Fibroblast of peridontal ligament (primary cell): ENCODE results near the gene SLC41A3.

ENCODE experiments used
- DNase-seq: peaks from one replicate; pipeline ENCODE4 v3.0.0-alpha.2; 2010; ENCODE audit errors: extremely low read depth

SLC41A3 gene

DNA sequence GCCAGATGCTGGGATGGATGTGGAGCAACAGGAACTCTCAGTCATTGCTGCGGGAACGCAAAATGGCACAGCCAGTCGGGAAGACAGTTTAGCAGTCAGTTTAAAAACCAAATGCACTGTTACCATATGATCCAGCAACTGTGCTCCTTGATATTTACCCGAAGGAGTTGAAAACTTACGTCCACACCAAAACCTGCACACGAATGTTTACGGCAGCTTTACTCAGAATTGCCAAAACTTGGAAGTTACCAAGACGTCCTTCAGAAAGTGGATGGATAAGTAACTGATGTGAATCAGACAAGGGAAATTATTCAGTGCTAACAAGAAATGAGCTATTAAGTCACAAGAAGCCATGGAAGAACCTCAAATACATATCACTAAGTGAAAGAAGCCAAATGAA, 36.1 kb upstream of the SLC41A3 start:
- DNase-seq: no peak

DNA sequence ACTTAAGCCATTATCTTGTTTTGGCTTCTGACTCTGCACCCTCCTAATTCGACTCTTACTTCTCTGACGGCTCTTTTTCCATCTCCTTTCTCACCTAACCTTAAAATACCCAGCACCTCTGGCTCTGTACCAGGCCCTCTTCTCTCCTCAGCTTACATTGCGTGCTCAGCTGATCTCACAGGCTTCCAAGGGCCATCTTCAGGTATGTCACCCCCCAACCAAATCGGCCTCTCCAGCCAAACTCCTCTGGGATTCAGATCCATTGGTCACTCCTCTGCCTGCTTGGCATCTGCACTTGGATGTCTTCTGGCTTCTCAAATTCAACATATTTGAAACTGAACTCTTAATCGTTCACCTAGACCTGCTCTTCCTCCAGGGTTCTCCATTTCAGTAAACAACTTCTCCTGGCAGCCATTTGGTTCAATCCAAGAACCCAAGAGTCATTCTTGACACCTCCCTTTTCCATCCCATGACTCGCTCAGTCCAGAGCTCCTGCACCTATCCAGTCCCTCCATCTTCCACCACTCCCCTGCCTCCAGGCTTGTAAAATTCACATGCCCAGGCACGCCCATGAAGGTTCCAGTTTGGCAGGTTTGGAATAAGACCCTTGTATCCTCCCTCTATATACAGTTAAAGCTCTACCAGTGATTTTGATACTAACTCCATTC, 35.2 kb upstream of the SLC41A3 start:
- no peak for DNase-seq

DNA sequence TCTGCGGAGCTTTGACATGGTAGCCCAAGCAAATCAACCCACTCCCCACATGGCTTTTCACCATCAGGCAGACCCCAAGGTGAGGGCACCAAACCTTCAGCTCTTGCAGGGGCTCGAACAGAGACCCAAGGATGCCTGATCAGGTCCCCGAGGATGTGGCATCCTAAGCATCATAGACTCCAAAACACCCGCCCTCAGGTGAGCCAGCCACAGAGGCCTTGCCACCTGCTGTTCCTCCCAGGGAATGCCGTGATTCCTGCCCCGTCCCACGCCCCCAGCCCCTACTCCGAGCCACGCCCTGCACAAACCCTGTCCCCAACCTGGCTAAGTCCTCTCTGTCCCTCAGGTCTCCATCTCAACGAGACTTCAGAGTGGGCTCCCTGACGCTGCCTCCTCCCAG, 34.7 kb upstream of the SLC41A3 start:
- no peak for DNase-seq

DNA sequence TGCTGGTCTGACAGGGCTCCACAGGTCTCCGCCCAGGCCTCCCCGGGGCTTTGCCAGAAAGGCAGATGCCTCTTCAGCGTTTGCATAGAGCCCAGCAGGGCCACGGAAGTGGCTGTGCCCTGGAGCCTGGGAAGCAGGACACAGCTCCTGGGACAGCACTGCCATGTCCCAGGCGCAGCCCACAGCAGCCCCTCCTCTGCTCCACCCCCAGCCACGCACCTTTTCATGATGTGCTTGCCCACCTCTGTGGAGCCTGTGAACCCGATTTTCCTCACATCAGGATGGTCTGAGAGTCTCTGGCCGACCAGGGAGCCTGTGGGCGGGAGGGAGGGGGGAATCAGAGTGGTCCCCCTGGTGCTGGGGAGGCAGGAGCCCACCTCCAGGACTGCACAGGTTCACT, 33.9 kb upstream of the SLC41A3 start:
- DNase-seq: no peak

DNA sequence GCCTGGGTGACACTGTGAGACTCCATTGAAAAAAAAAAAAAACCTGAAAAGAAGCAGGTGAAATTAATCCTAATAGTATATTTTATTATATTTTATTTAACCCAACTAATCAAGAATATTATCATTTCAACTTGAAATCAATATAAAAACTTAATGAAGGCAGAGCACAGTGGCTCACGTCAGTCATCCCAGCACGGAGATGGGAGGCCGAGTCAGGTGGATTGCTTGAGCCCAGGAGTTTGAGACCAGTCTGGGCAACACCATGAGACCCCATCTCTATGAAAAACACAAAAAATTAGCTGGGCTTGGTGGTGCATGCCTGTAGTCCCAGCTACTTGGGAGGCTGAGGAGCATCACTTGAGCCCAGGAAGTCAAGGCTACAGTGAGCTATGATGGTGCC, 33.3 kb upstream of the SLC41A3 start:
- no peak for DNase-seq

DNA sequence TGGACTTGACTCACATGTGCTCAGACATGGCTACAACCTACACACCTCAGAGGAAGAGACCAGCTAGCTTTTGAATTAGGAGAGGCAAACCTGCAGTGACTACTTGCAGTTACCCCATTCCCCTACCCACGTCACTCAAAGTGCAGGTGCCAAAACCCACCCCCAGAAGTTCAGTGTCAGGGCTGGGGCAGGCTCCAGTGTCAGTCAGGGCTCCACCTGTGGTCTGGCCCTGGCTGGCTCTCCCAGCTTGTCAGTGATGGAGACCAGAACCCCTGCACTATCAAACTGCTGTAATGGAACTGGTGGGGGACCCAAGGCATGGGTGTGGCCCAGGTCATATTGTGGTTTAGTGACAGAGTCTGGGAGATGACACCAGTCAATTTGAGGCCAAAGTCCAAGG, 32.6 kb upstream of the SLC41A3 start:
- DNase-seq: no peak

DNA sequence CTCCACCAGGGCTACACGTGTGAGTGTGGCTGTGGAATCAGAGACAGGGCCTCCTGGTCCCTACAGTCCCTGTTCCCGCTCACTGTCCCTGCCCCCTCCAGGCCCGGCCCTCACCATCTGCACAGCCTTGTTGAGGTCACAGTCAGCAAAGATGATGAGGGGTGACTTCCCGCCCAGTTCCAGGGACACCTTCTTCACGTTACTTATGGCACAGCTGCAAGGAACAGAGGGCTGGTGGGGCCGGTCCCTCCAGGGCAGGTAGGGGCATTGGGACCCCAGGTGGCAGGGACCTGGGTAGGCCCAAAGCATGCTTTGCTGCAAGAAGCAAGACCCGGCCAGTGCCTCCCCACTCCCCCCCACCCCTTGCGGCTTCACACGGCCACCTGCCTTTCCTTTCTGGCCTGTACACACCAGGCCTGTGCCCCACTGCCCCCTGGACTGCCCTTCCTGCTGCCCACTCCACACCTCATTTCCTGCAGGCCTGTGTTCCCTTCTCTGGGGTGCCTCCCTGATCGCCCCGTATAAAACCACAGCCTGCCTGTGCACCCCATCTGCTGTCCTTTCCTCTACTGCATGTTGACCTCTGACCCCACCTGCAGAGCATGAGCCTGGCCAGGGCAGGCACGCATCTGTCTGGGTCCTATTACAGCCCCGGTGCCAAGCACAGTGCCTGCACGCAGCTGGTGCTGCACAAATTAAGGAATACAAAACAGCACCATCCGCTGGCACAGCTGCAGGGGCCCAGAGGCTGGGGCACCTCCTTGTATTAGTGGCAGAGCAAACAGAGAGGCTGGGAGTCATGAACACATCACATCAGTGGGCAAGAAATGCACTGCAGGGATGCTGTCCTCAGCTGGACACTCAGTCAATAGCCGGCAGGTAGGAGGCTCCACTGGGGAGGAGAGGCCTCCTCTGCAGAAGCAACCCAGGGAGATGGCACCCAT, 30.8 kb upstream of the SLC41A3 start:
- no peak for DNase-seq

DNA sequence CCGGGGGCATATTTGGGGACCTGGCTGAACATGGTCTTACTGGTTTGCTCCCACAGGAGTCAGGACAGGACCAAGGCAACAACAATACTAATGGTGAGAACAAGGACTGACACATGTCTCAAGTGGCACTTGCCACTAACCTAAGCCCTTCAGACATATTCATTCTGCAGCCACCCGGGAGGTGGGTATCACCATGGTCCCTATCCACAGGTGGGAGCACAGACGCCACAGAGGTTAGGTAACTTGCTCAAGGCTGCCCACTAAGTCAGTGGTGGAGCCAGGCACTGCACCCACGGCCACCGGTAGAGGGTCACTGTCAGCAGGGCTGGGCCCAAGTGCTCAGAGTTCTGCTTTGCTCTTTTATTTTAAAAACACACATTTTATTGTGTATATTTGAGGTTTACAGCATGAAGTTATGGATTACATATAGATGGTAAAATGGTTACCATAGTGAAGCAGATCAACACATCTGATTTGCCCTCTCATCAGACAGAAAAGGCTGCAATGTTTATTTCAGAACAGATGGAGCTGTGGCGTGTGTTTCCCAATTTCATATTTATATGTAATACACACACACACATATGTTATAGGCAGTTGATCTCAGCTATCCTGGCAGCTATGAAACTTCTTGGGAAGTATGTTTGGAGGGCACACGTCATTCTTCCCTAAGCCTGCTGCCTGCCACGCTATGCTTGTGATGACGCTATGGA, 30.0 kb upstream of the SLC41A3 start:
- no peak for DNase-seq

DNA sequence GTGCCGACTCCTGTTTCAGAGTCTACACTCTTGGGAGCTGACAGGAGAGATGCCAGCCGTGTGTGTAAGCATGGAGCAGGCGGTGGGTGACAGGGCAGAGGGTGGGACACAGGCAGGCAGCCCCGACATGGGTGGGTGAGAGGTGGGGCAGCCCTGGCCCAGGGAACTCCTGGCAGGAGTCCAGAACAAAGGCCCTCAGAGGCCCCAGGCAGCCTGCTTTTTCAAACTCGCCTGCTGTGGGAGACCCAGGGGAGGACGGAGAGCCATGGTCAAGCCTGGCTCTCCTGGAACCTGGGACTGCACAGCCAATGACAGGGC, 29.3 kb upstream of the SLC41A3 start:
- no peak for DNase-seq

DNA sequence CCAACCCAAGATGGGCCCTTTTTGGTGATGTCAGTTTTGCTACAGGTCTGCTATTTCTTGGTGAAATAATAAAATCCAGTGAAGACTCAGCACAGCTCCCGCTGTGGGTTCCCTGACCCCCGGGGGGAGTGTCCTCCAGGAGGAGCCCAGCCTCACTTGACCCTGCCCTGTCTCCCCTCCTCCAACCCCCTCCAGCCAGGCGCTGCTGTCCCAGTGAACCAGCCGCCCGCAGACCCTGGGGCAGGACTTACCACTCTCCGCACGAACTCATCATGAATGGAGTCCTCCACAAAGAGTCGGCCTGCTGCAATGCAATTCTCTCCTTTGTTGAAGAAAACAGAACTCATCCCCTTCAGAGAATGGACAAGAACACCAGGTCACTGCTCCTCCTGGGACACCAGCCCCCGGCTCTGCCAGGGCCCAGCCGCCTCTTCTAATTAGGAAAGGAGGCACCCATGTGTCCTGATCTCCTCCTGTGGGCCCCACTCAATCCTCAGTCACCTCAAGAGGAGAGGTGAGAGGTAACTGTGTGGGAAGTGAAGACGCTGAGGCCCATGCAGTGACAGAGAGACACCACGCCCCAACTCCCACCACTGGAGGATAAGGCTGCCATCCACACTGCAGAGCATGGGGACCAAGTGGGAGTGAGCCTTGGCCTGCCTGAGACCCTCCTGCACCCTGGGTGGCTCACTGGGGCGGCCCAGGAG, 28.8 kb upstream of the SLC41A3 start:
- DNase-seq: no peak

DNA sequence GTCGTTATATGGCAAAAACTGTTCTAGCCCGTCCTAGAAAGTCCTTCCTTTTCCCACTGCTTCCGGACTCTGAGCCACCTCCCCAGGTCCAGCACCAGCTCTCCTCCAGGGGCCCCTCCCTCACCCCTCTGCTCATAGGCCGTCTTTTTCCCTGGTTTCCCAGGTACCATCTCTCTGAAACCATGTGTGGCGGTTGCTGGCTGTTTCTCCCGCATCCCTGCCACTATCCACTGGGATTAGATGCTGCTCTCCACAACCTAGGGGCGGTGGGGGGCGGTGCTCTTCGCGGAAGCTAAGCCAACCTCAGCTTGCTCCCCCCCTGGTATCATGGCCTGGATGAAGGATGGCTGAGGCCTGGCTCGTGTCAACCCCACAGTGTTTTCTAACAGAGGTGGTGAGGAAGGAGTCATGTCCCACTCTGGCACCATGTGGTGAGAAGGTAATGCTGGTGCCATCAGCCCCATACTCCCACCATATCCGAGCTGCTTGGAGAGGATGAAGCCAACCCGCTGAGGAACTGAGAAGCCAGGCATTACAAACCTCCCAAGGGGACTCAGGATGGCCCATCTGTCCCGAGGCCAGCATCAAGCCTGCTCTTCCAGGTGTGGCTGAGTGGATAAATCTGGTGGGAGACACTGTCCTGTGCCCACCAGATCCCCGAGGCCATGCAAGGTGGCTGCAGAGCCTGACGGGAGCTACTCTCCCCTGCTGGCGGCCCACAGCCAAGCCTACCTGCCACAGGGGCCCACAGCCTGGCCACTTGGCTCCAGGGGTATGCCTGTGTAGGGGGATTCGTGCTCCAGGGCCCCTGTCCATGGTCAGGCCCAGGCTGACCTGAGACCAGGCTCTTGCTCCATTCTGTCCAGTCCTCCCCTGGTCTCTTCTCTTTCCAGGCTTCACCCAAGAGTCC, 27.9 kb upstream of the SLC41A3 start:
- DNase-seq: no peak

DNA sequence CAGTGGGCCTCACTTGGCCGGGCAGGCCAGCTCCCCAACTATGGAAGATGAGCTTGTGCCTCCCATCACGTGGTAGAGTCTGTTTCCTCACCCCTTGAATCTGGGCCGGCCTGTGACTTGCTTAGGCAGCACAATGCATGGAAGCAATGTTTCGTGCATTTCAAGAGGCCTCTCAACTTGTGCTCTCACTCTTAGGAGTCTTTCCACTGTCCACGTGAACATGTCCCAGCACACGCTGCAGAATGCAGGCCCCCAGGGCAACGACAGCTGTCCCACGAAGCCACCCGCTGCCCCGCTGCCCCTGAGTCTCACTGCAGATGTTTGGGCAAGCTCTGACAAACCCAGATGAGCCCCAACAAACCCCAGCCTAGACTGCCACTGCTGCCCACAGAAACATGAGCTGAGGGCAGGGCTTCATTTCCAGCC, 27.2 kb upstream of the SLC41A3 start:
- no peak for DNase-seq

DNA sequence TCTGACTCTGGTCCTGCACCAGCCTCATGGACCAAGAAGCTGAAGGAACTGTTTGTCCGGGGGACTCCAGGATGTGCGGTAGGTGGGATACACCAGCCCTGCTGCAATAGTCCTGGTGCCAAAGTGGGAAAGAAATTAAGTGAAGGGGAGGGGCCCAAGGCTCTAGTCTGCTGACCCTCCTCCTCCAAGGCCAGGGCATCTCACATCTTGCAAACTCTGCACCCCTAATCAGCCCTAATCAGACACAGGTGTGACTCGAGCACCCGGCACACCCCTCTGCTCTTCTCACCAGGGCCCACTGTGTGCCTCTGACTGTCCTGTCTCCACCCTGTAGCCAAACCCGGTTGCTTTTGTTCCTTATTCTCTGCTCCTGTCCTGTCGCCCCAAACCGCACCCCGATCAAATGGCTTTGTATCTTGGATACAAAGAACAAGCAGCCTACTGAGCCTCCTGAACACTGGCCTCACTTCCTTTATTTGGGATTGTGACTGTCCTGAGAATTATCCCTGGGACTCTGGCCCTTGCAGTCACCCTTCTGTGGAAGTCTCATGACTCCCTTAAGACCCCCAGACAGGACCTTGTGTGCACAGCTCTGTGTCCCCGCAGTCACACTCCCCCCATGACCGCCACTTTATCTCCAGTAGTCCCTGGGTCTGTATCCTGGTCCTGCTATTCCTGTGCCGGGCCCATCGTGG, 26.7 kb upstream of the SLC41A3 start:
- no peak for DNase-seq

DNA sequence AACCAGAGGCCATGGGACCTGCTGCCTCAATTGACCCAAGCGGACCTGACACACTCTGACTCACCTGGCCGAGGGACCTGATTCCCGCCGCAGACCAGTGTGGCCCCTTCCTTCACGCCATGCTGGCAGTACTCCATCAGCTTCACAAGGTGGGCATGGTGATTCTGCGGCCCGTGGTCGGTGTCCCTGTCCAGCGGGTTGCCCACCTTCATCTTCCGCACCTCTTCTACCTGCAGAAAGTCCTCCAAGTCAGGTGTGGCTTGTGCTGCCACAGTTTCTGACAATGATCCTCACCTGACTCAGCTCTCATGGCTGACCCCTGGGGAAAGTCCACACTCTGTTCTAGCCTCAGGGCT, 25.9 kb upstream of the SLC41A3 start:
- DNase-seq: no peak

DNA sequence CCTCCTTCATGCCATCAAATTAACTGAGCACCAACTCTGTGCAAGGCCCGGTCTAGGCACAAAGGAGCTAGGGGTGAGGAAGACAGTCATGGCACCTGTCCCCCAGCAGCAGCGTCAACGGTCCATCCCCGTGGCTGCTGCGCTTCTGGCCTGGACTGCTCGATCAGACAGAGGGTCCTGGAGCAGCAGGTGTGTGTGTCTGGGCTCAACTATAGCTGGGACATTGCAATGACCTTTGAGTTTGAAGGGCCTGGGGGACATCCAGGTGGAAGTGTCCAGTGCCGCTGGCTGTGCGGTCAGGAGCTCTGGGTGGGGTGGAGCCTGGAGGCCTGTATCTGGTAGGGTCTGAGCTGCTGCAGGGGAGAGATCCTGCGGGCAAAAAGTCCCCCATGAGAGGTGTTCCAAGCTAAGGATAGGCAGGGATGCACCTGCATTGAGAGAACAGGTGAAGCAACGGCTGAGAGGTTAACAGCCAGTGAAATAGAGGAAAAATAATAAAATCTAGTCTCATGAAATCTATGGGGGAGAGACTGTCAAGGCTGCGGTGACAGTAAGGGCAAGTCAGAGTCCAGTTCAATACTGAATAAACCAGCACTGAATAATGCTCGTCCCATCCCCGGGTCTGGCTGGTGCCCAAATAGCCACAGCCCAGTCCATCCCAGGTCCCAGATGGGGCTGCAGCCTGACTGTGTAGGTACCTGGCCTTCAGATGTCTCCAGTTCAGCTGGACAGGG, 25.4 kb upstream of the SLC41A3 start:
- DNase-seq: no peak

DNA sequence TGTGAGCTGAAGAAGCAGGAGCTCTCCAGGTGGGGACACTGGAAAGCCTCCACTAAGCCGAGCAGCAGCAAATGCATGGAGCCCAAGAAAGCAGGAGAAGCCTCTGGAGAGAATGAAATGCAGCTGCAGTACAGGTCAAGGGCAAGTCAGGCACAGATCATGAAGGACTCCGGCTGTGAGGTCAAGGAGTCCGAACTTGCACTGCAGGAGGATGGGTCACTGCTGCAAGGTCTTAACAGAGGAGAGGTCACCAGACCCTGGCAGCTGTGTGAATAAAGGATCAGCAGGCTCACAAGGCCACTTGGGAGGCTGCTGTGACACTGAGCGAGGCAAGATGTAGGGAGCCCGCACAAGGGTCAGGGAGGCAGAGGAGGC, 24.7 kb upstream of the SLC41A3 start:
- no peak for DNase-seq

DNA sequence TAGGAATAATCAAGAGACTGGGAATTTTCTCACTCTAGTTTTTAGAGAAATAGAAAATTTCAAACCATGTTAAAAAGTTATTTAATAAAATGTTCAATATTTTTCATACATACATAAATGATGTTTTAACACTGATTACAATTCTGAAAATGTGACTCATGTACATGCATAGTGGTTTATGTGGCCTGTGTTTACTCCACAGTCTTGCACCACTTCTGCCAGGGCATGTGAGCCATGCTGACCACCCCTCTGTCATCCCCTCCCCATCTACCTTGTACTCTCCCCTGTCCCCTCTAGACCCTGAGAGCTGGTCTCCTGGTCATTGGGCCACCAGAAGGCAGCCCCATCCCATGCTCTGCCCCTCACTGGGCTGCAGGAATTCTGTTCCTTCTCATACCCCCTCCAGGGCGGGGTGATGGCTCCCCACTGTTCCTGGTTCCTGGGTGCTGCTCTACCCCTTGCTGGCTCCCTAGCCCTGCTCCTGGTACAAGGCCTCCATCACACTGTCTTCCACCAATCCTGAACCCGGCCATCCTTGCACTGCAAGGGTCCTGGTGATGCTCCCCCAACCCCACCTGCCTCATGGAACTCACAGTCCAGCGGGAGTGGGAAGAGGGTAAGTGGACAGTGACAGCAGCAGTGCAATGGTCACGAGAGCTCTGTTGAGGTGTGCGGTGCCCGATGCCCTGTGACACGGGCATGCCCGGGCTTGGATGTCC, 24.2 kb upstream of the SLC41A3 start:
- DNase-seq: peak; percentile 41

DNA sequence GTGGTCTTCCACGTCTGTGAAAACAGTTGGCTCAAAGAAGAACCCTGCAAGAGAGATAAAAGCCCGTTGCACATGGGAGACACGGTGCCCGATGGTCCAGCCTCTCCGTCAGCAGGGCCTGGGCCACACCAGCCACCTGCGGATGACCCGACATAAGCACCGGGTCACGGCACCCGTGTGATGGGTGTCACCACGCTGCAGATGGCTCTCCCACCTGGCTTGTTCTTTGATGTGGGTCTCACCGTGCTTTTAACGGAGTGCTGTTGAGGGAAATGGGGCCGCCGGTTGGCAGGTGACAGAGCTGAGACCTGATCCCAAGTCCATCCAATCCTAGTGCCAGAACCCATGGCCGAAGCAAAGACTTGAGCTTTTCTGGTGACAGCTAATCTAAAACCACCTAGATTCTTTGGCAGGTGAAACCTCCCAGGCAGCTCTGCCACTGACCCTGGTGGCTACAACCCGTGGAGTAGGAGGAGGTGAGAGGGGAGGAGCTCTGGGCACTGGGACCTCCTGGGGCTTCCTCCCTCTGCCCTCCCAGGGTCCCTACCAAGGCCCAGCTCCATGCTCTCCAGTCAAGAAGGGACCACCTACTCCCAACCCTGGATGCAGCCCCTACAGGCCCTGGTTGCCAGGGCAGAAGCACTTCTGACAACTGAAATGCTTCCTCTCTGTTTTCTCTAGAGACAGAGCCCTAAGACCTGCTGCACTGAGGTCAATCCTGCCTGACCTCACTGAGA, 23.4 kb upstream of the SLC41A3 start:
- no peak for DNase-seq
